Measurements from ENCODE around the gene PLA2G4B.

Gene PLA2G4B

GRCh38 chr15:41828807-41829141 lies 9.9 kb upstream of the PLA2G4B start:
- H3K27ac ChIP-seq, result peak overlapping the region; percentile 94

GRCh38 chr15:41829959-41830646 lies 8.5 kb upstream of the PLA2G4B start:
- H3K27ac ChIP-seq, result peak overlapping the region; percentile 94; the same call in 1 of the 2 replicates
- no peak for TF ChIP-seq CTCF (conservative IDR thresholded peaks at IDR 0.05)

More at GRCh38 chr15:41828807-41829141, 9.9 kb upstream of the PLA2G4B start:
- no peak for TF ChIP-seq CTCF (conservative IDR thresholded peaks at IDR 0.05)

GRCh38 chr15:41831291-41831690 lies 7.4 kb upstream of the PLA2G4B start:
- H3K27ac ChIP-seq, result peak overlapping the region; percentile 94

GRCh38 chr15:41832208-41832607 lies 6.4 kb upstream of the PLA2G4B start:
- peak overlapping the region; percentile 94 for H3K27ac ChIP-seq
- TF ChIP-seq CTCF (conservative IDR thresholded peaks at IDR 0.05), result no peak

GRCh38 chr15:41832875-41833274 lies 5.8 kb upstream of the PLA2G4B start:
- peak overlapping the region; percentile 94 for H3K27ac ChIP-seq
- no peak for TF ChIP-seq CTCF (conservative IDR thresholded peaks at IDR 0.05)

- TF ChIP-seq CTCF (conservative IDR thresholded peaks at IDR 0.05), result no peak
- H3K27ac ChIP-seq, result peak overlapping the region; percentile 94
Observed at GRCh38 chr15:41834096-41834495, 4.6 kb upstream of the PLA2G4B start.

GRCh38 chr15:41836073-41836472 lies 2.6 kb upstream of the PLA2G4B start:
- peak overlapping the region; percentile 94 for H3K27ac ChIP-seq
- TF ChIP-seq CTCF (conservative IDR thresholded peaks at IDR 0.05), result no peak

GRCh38 chr15:41836713-41837454 lies 1.8 kb upstream of the PLA2G4B start:
- peak overlapping the region; percentile 94 for H3K27ac ChIP-seq
- no peak for TF ChIP-seq CTCF (conservative IDR thresholded peaks at IDR 0.05)
